Epithelial cell of esophagus (primary cell): ENCODE data around the gene AP3B1.
A peak's percentile ranks its signal among the peaks of the same experiment; 100 is the strongest.

Experiments used
- DNase-seq: peaks from one replicate; pipeline ENCODE4 v3.0.0; 2010; ENCODE audit warnings: low read depth
- H3K4me3 ChIP-seq: 2 replicates; pipeline ENCODE4 v1.5.1; 2011; ENCODE audit warnings: mild to moderate bottlenecking, low read length, control low read depth
- TF ChIP-seq, protein P1 (sequence below): IDR thresholded peaks from 2 replicates; pipeline ENCODE4 v1.5.1; 2011; ENCODE audit warnings: low read depth, mild to moderate bottlenecking, low read length, control low read depth, inconsistent platforms; ENCODE audit not compliant: insufficient read depth; ENCODE audit errors: missing control alignments

AP3B1 gene

GRCh38 chr5:78116167-78116566 lies 178.3 kb downstream of the AP3B1 start:
- no peak for DNase-seq
- TF ChIP-seq, protein P1, sequence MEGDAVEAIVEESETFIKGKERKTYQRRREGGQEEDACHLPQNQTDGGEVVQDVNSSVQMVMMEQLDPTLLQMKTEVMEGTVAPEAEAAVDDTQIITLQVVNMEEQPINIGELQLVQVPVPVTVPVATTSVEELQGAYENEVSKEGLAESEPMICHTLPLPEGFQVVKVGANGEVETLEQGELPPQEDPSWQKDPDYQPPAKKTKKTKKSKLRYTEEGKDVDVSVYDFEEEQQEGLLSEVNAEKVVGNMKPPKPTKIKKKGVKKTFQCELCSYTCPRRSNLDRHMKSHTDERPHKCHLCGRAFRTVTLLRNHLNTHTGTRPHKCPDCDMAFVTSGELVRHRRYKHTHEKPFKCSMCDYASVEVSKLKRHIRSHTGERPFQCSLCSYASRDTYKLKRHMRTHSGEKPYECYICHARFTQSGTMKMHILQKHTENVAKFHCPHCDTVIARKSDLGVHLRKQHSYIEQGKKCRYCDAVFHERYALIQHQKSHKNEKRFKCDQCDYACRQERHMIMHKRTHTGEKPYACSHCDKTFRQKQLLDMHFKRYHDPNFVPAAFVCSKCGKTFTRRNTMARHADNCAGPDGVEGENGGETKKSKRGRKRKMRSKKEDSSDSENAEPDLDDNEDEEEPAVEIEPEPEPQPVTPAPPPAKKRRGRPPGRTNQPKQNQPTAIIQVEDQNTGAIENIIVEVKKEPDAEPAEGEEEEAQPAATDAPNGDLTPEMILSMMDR = no peak
- no peak overlapping the region for H3K4me3 ChIP-seq

- TF ChIP-seq, protein P1 = no peak
- H3K4me3 ChIP-seq = no peak overlapping the region
- no peak for DNase-seq
These were observed 180.7 kb downstream of the AP3B1 start for GRCh38 chr5:78113689-78114264.

DNA sequence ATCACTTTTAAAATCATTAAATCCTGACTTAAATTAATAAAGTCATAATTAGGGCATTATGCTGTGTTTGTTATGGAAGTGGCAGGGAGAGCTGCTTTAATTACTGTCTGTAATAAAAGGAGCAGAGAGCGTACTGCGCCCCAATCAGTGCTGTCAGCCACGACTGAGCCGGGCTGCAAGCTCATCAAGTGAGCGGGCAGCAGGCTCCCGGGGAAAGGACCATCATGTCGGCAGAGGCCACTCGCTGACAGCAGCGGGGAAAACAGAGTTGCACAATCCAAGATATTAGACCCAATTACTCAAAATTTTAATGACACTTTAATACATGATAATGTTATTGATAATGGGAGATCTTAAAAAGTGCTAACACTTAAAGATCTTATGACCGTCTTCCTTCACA lies 181.6 kb downstream of the AP3B1 start:
- DNase-seq = no peak
- TF ChIP-seq, protein P1 = no peak
- no peak overlapping the region for H3K4me3 ChIP-seq

- TF ChIP-seq, protein P1 = no peak
- no peak overlapping the region for H3K4me3 ChIP-seq
- DNase-seq = no peak
These were observed 184.6 kb downstream of the AP3B1 start for GRCh38 chr5:78109891-78110324.

- no peak overlapping the region for H3K4me3 ChIP-seq
- TF ChIP-seq, protein P1 = no peak
- DNase-seq = no peak
These were observed 185.9 kb downstream of the AP3B1 start for GRCh38 chr5:78108564-78108963.

DNA sequence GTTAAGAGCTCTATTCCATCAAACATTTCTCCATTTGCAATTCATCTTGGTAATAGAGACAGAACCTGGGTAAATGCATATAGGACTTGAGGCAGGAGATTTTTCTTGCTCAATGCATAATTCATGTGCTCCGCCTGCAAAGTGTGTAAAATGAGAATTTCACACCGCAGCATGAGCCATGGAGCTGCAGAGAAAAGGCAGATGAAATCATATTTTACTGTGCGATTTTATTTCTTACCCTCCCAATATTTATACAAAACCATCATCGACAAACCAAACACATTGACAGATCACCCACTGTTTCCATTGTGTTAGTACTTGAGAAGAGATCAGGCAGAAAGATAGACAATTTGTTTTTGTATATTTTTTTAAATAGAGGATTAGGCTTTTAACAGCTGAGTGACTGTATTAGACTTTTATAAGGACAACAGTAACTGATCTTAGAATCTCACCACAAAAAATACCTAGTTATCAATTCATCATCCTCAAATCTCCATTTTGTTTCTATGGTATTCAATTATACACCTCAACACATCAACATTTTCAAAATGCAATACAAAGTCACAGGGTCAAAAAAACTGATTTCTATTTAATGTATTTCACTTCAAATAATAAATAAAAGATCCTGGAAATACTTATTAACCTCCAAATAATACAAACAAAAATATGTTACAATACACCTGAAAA lies 191.1 kb downstream of the AP3B1 start:
- no peak overlapping the region for H3K4me3 ChIP-seq
- DNase-seq = no peak
- TF ChIP-seq, protein P1 = no peak

DNA sequence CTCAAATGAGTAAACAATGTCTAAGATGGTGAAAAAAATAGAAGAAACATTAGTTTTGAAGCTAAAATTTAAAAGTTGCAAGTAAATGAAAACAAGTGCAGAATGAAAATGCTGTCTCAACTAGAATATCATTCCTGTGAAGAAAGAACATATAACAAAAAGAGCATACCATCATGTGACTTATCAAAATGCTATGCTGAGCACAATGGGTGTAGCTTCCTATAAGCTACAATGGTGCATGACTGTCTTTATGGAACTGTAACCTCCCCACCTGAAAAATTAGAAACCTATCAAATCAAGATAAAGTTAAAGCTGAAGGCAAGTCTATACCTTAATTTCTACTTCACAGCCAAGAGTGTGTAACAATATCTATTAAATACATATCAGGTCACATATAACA lies 192.0 kb downstream of the AP3B1 start:
- peak; percentile 39 for DNase-seq
- no peak overlapping the region for H3K4me3 ChIP-seq
- TF ChIP-seq, protein P1 = no peak
